GM23338 (cell line): ENCODE data around the gene MRNIP.

Experiments
- CREB1 ChIP-seq: fragments of 250-450 bp; sonication (Bioruptor Pico); IDR thresholded peaks from 2 replicates; pipeline ENCODE4 v1.5.0; 2020; ENCODE audit warnings: low read depth, mild to moderate bottlenecking, moderate library complexity
- CTCF ChIP-seq, 2 experiments: fragments of 200-600 bp in 1 of 2; sonication (generic) in 1 of 2; conservative IDR thresholded peaks; 2 replicates each; pipeline versions ENCODE4 v1.5.1 to v1.6.1; 2016 to 2017; ENCODE audit warnings: antibody characterized with exemption in 2 of 2, low read depth in 2 of 2, mild to moderate bottlenecking in 2 of 2, moderate library complexity in 1 of 2
- EZH2 ChIP-seq: fragments of 200-600 bp; sonication (generic); IDR thresholded peaks from one replicate; pipeline ENCODE4 v1.8.0; 2017; ENCODE audit warnings: antibody characterized with exemption, mild to moderate bottlenecking, low read depth; ENCODE audit not compliant: unreplicated experiment
- EZH2phosphoT487 ChIP-seq: fragments of 200-600 bp; sonication (generic); IDR thresholded peaks from one replicate; pipeline ENCODE4 v1.8.1; 2018; ENCODE audit warnings: antibody characterized with exemption; ENCODE audit not compliant: unreplicated experiment
- JUNB ChIP-seq: IDR thresholded peaks from one replicate; pipeline ENCODE4 v1.6.1; 2016; ENCODE audit warnings: antibody characterized with exemption; ENCODE audit not compliant: unreplicated experiment
- NANOG ChIP-seq: IDR thresholded peaks from 2 replicates; pipeline ENCODE4 v1.6.1; 2016; ENCODE audit warnings: antibody characterized with exemption, borderline replicate concordance
- POLR2AphosphoS5 ChIP-seq: IDR thresholded peaks from 2 replicates; pipeline ENCODE4 v1.6.1; 2016; ENCODE audit warnings: antibody characterized with exemption, low read depth
- ZNF114 ChIP-seq: fragments of 250-450 bp; sonication (Bioruptor Pico); IDR thresholded peaks from 2 replicates; pipeline ENCODE4 v1.5.0; 2020; ENCODE audit warnings: mild to moderate bottlenecking, moderate library complexity
- ZNF331 ChIP-seq: fragments of 250-450 bp; sonication (Bioruptor Pico); IDR thresholded peaks from 2 replicates; pipeline ENCODE4 v1.5.0; 2020; ENCODE audit warnings: low read depth, mild to moderate bottlenecking, moderate library complexity
- TF ChIP-seq, protein P1 (sequence below): IDR thresholded peaks from one replicate; pipeline ENCODE4 v1.6.1; 2018; ENCODE audit warnings: antibody characterized with exemption; ENCODE audit not compliant: unreplicated experiment
- TF ChIP-seq, protein P2 (sequence below): IDR thresholded peaks from 2 replicates; pipeline ENCODE4 v1.6.1; 2016; ENCODE audit warnings: antibody characterized with exemption

- no peak for TF ChIP-seq EZH2
- TF ChIP-seq CTCF (conservative IDR thresholded peaks at IDR 0.05; ENCODE audit: low read depth in 2 of 2), result no peak
- TF ChIP-seq POLR2AphosphoS5, result no peak
- TF ChIP-seq, protein P1, sequence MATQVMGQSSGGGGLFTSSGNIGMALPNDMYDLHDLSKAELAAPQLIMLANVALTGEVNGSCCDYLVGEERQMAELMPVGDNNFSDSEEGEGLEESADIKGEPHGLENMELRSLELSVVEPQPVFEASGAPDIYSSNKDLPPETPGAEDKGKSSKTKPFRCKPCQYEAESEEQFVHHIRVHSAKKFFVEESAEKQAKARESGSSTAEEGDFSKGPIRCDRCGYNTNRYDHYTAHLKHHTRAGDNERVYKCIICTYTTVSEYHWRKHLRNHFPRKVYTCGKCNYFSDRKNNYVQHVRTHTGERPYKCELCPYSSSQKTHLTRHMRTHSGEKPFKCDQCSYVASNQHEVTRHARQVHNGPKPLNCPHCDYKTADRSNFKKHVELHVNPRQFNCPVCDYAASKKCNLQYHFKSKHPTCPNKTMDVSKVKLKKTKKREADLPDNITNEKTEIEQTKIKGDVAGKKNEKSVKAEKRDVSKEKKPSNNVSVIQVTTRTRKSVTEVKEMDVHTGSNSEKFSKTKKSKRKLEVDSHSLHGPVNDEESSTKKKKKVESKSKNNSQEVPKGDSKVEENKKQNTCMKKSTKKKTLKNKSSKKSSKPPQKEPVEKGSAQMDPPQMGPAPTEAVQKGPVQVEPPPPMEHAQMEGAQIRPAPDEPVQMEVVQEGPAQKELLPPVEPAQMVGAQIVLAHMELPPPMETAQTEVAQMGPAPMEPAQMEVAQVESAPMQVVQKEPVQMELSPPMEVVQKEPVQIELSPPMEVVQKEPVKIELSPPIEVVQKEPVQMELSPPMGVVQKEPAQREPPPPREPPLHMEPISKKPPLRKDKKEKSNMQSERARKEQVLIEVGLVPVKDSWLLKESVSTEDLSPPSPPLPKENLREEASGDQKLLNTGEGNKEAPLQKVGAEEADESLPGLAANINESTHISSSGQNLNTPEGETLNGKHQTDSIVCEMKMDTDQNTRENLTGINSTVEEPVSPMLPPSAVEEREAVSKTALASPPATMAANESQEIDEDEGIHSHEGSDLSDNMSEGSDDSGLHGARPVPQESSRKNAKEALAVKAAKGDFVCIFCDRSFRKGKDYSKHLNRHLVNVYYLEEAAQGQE, result no peak
- no peak for TF ChIP-seq ZNF331
- TF ChIP-seq EZH2phosphoT487, result no peak
- no peak for TF ChIP-seq ZNF114
- no peak for TF ChIP-seq JUNB
- TF ChIP-seq CREB1 (CRISPR knock-in tag), result no peak
- TF ChIP-seq, protein P2, sequence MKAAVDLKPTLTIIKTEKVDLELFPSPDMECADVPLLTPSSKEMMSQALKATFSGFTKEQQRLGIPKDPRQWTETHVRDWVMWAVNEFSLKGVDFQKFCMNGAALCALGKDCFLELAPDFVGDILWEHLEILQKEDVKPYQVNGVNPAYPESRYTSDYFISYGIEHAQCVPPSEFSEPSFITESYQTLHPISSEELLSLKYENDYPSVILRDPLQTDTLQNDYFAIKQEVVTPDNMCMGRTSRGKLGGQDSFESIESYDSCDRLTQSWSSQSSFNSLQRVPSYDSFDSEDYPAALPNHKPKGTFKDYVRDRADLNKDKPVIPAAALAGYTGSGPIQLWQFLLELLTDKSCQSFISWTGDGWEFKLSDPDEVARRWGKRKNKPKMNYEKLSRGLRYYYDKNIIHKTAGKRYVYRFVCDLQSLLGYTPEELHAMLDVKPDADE, result no peak
- no peak for TF ChIP-seq NANOG
These were observed 28.5 kb upstream of the MRNIP start for GRCh38 chr5:179887095-179887494.
